ENCODE measurements around the gene TYMS.

The TYMS gene

GRCh38 chr18:711310-711656 is 53.8 kb downstream of the TYMS start:
- DNase-seq (ENCODE audit: low read depth in 2 of 2): peak in 1 of 2 experiments; percentile 9

DNA sequence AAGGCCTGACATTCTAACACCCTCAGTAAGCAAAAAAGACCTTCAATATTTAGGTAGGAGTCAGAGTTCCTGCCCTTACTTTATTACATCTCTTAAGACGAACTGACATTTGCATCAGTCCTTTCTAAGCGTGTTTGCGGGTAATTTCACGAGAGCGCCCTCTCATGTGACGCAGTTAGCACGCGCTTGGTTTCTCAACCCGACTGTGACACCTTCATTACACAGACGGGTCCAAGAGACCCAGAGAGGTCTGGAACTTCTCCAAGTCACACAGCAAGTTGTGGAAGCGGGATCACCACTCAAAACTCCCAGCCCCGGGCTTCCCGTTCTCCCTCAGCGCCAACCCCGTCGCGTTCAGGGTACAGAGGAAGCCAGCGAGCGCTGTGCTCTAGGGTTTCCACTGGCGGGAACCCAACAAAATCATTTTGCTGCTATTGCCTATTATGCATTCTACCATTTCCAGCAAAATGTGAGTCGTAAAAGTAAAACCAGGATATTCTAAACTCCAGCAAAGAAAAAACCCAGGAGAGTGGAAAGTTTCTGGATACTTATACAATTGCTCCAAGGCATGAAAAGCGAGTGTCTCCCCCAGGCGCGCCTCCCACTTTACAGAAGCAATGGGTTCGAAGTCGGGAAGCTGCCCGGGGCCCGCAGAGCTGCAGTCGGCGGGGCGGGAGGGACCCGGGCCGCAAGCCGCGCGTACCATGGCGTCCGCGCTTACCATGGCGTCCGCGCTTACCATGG is 54.4 kb downstream of the TYMS start:
- peak; percentile 53 to 63 for DNase-seq (ENCODE audit: low read depth in 2 of 2)

- DNase-seq (ENCODE audit: low read depth in 2 of 2): peak; percentile 76 to 85
These were observed 55.1 kb downstream of the TYMS start, which contains the start of gene ENOSF1 for GRCh38 chr18:712401-713134. Gene ENOSF1, minus strand, starts transcription at chr18:712630. Its CDS starts 43 bp downstream, at chr18:712587.

DNA sequence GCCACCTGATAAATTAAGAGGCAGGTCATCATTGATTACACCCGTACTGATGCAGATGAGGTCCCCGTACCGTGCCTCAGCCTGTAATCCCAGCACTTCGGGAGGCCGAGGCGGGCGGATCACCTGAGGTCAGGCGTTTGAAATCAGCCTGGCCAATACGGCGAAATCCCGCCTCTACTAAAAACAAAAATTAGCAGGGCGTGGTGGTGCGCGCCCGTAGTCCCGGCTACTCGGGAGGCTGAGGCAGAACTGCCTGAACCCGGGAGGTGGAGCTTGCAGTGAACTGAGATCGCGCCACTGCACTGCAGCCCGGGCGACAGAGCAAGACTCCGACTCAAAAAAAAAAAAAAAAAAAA is 55.7 kb downstream of the TYMS start:
- no peak for DNase-seq (ENCODE audit: low read depth in 2 of 2)

DNA sequence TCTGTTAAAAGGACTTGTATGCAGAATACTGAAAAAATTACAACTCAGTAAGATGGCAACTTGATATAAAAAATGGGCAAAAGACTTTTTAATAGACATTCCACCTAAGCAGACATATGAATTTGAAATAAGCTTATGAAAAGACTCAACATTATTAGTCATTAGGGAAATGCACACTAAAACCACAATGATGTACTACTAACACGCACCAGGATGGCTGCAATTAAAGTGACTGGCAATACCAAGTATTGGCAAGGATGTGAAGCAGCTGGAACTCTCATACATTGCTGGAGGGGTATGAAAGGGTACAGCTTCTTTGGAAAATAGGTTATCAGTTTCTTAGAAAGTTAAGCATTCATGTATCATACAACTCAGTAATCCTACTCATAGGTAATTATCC is 58.2 kb downstream of the TYMS start:
- no peak for DNase-seq (ENCODE audit: low read depth in 2 of 2)

- no peak for DNase-seq (ENCODE audit: low read depth in 2 of 2)
These were observed 59.5 kb downstream of the TYMS start for GRCh38 chr18:717003-717402.

All from stimulated activated CD4-positive, alpha-beta T cell treated with anti-CD3 and anti-CD28 coated beads, Interleukin-12 subunit alpha, Interleukin-12 subunit beta, amount 100 ng/mL, for 24 hours (primary cell).